Panc1 (cell line): ENCODE measurements around the gene ZNF292.

ENCODE experiments used
- CTCF ChIP-seq: fragments of 450-650 bp; IDR thresholded peaks from 2 replicates; pipeline ENCODE4 v1.5.1; 2017; ENCODE audit warnings: mild to moderate bottlenecking
- POLR2AphosphoS5 ChIP-seq: IDR thresholded peaks from 2 replicates; pipeline ENCODE4 v1.6.1; 2012; ENCODE audit warnings: mild to moderate bottlenecking, low read depth, low read length, moderate library complexity
- SIN3A ChIP-seq: IDR thresholded peaks from 2 replicates; pipeline ENCODE4 v1.6.1; 2012; ENCODE audit warnings: low read depth, mild to moderate bottlenecking, low read length, moderate library complexity, borderline replicate concordance; ENCODE audit not compliant: insufficient read depth
- TCF7L2 ChIP-seq: IDR thresholded peaks from 2 replicates; pipeline ENCODE4 v1.6.1; 2011; ENCODE audit warnings: mild to moderate bottlenecking, low read depth, low read length, inconsistent platforms

DNA sequence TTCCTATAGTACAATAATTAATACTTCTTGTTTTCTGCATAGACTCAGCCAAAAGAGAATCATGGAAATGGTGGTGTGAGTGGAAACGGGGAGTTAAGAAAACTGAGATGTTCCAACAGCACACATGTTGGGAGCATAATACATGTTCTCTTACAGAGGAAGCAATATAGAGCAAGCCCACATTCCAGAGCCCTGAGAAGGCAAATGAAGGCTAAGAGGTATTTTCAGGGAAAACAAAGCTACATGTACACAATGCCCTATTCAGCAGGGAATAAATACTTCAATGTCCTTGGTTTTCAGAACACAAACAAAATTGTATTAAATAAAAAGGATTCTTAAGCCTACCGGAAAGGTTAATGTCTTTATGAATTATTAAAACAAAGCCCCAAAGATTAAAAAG is 131.9 kb downstream of the ZNF292 start:
- TF ChIP-seq CTCF, result no peak
- TF ChIP-seq TCF7L2, result no peak
- TF ChIP-seq POLR2AphosphoS5, result no peak
- no peak for TF ChIP-seq SIN3A
